Measurements from ENCODE around the gene TTLL5.

TTLL5 gene

GRCh38 chr14:75847584-75847983 is 186.5 kb downstream of the TTLL5 start:
- no peak for TF ChIP-seq CTCF (IDR thresholded peaks at IDR 0.05; ENCODE audit: borderline replicate concordance, insufficient read depth, low read depth, low read length)
- no peak overlapping the region for H3K4me3 ChIP-seq (ENCODE audit: low read depth, low read length)

- TF ChIP-seq CTCF (IDR thresholded peaks at IDR 0.05; ENCODE audit: borderline replicate concordance, insufficient read depth, low read depth, low read length) = no peak
Measured at GRCh38 chr14:75848167-75848913, 187.3 kb downstream of the TTLL5 start.

GRCh38 chr14:75849300-75849895 is 188.4 kb downstream of the TTLL5 start:
- H3K4me3 ChIP-seq (ENCODE audit: low read depth, low read length) = no peak overlapping the region
- no peak for TF ChIP-seq CTCF (IDR thresholded peaks at IDR 0.05; ENCODE audit: borderline replicate concordance, insufficient read depth, low read depth, low read length)

More at GRCh38 chr14:75848167-75848913, 187.3 kb downstream of the TTLL5 start:
- H3K4me3 ChIP-seq (ENCODE audit: low read depth, low read length) = no peak overlapping the region

- no peak overlapping the region for H3K4me3 ChIP-seq (ENCODE audit: low read depth, low read length)
- no peak for TF ChIP-seq CTCF (IDR thresholded peaks at IDR 0.05; ENCODE audit: borderline replicate concordance, insufficient read depth, low read depth, low read length)
Measured at GRCh38 chr14:75851574-75851866, 190.5 kb downstream of the TTLL5 start.

GRCh38 chr14:75854111-75854799 is 193.2 kb downstream of the TTLL5 start:
- no peak for TF ChIP-seq CTCF (IDR thresholded peaks at IDR 0.05; ENCODE audit: borderline replicate concordance, insufficient read depth, low read depth, low read length)
- no peak overlapping the region for H3K4me3 ChIP-seq (ENCODE audit: low read depth, low read length)

GRCh38 chr14:75857199-75857598 is 196.2 kb downstream of the TTLL5 start:
- TF ChIP-seq CTCF (IDR thresholded peaks at IDR 0.05; ENCODE audit: borderline replicate concordance, insufficient read depth, low read depth, low read length) = no peak
- no peak overlapping the region for H3K4me3 ChIP-seq (ENCODE audit: low read depth, low read length)

All from GM12875 (cell line).